C4-2B (cell line): ENCODE data around the gene AFAP1L1.

Experiments
- H3K27ac ChIP-seq: fragments of 450-650 bp; 2 replicates; pipeline ENCODE4 v1.5.1; 2017
- CTCF ChIP-seq: fragments of 450-650 bp; conservative IDR thresholded peaks from 2 replicates; pipeline ENCODE4 v1.5.1; 2017; ENCODE audit warnings: mild to moderate bottlenecking
- ZFX ChIP-seq: fragments of 450-650 bp; IDR thresholded peaks from 2 replicates; pipeline ENCODE4 v1.6.1; 2017

The AFAP1L1 gene

GRCh38 chr5:149362541-149362940, 90.9 kb downstream of the AFAP1L1 start:
- no peak overlapping the region for H3K27ac ChIP-seq
- no peak for TF ChIP-seq CTCF
- TF ChIP-seq ZFX, result no peak

GRCh38 chr5:149363358-149363757, 91.7 kb downstream of the AFAP1L1 start:
- TF ChIP-seq ZFX (no peak), CTCF (no peak)
- no peak overlapping the region for H3K27ac ChIP-seq

GRCh38 chr5:149363936-149364335, 92.3 kb downstream of the AFAP1L1 start:
- H3K27ac ChIP-seq, result no peak overlapping the region
- no peak for TF ChIP-seq ZFX

- H3K27ac ChIP-seq, result no peak overlapping the region
Observed at GRCh38 chr5:149364719-149365118, 93.1 kb downstream of the AFAP1L1 start.

GRCh38 chr5:149365418-149365817, 93.8 kb downstream of the AFAP1L1 start:
- TF ChIP-seq CTCF (no peak), ZFX (no peak)
- H3K27ac ChIP-seq, result no peak overlapping the region

More at GRCh38 chr5:149364719-149365118, 93.1 kb downstream of the AFAP1L1 start:
- TF ChIP-seq ZFX (no peak), CTCF (no peak)

- no peak overlapping the region for H3K27ac ChIP-seq
- TF ChIP-seq CTCF (no peak), ZFX (no peak)
Observed at GRCh38 chr5:149366169-149366729, 94.6 kb downstream of the AFAP1L1 start.

GRCh38 chr5:149367249-149367971, 95.8 kb downstream of the AFAP1L1 start:
- H3K27ac ChIP-seq, result no peak overlapping the region
- TF ChIP-seq CTCF, result peak; percentile 94
- no peak for TF ChIP-seq ZFX
